Astrocyte (in vitro differentiated cells and primary cell): ENCODE results near the gene CCDC34.

Source experiments
- CTCF ChIP-seq: IDR thresholded peaks from 2 replicates; pipeline ENCODE4 v1.5.1; 2011; ENCODE audit warnings: low read depth, mild to moderate bottlenecking, inconsistent platforms, low read length, moderate library complexity; ENCODE audit not compliant: insufficient read depth
- EZH2 ChIP-seq: IDR thresholded peaks from 2 replicates; pipeline ENCODE4 v1.6.1; 2012; ENCODE audit warnings: mild to moderate bottlenecking, low read length, inconsistent platforms; ENCODE audit not compliant: insufficient read depth

GRCh38 chr11:27353593-27354358, 9.2 kb downstream of the CCDC34 start:
- no peak for TF ChIP-seq CTCF
- TF ChIP-seq EZH2, result no peak
